GM12891 (cell line): ENCODE measurements around the gene PIAS4.

ENCODE experiments used
- DNase-seq: peaks from one replicate; pipeline ENCODE4 v3.0.0; 2011; ENCODE audit warnings: low spot score; ENCODE audit not compliant: insufficient read length
- FAIRE-seq: peaks from 2 replicates; lab custom pipeline; 2011; peaks lifted over from hg19 to GRCh38; lab: Jason Lieb, UNC
- PAX5 ChIP-seq: IDR thresholded peaks from 2 replicates; pipeline ENCODE4 v1.6.1; 2011; ENCODE audit warnings: low read length, moderate library complexity, mild to moderate bottlenecking; ENCODE audit not compliant: insufficient read depth, severe bottlenecking
- POLR2A ChIP-seq: IDR thresholded peaks from 2 replicates; pipeline ENCODE4 v1.6.1; 2011; ENCODE audit warnings: low read depth, low read length, control low read depth
- POLR2AphosphoS5 ChIP-seq: IDR thresholded peaks from 2 replicates; pipeline ENCODE4 v1.6.1; 2011; ENCODE audit warnings: low read depth, low read length, control low read depth
- POU2F2 ChIP-seq: IDR thresholded peaks from 2 replicates; pipeline ENCODE4 v1.6.1; 2011; ENCODE audit warnings: low read depth, mild to moderate bottlenecking, control low read depth, low read length, moderate library complexity
- SPI1 ChIP-seq: IDR thresholded peaks from 2 replicates; pipeline ENCODE4 v1.6.1; 2011; ENCODE audit warnings: low read depth, low read length, control low read depth
- TAF1 ChIP-seq: IDR thresholded peaks from 2 replicates; pipeline ENCODE4 v1.6.1; 2011; ENCODE audit warnings: low read depth, low read length, control low read depth

PIAS4 gene

DNA sequence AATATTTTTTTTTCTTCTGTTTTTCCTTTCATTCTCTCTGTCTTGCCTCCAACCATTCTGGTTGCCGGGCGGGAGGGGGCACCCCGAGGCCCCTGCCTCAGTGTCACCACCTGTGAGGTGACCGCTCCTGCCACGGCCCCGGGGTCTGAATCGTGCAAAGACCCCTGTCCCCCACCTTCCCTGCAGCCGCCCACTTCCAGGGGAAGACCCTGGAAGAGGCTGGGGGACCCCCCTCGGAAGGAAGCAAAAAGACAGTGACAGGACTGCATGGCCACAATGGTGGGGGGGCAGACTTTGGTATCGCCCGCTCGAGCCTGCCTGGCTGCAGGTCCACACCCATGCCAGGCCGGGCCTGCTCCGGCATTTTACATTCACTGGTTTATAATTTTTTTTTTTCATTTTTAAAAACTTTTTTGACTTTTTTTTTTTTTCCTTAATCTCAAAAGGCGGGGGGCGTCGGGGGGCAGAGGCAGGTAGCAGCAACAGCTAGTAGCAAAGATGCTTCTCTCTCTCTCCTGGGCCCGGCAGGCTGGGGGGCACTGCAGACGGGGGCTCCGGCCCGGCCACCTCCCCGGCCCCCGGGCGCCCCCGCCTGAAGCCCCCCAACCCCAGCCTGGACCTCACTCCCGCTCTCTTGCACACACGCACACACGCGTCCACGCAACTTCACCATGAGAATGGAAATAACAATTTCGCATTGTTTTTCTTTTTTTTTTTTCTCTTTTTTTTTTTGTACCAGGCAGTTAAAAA, 36.6 kb downstream of the PIAS4 start:
- FAIRE-seq, result no peak
- TF ChIP-seq POLR2A, result no peak
- no peak for TF ChIP-seq SPI1
- no peak for TF ChIP-seq PAX5
- TF ChIP-seq POLR2AphosphoS5, result no peak
- TF ChIP-seq TAF1, result no peak
- TF ChIP-seq POU2F2, result no peak
- no peak for DNase-seq

DNA sequence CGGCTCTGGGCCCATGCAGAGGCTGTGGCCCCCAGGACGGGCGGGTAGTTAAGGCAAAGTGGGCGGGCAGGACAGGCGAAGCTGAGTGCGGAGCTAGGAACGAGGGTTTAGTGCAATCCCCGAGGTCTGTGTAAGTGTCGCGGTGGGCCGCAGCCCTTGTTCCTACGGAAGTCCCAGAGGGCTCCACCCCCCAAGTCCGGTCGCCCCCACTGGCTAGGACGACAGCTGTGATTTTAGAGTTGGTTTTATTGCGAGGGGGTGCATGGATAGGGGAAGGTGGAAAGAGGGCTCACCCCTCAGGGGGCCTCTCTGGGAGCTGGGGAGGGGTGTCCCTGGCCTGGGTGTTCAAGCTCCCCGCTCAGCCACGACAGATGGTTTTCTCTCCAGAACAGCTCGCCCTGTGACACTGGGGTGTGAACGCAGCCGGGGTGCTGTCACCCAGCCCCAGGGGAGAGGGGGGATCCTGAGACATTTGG, 37.5 kb downstream of the PIAS4 start:
- FAIRE-seq, result no peak
- DNase-seq, result no peak
- TF ChIP-seq POLR2AphosphoS5 (0 out of 2 replicates have a peak, but pooled peaks have one; percentile 19), PAX5 (no peak)

DNA sequence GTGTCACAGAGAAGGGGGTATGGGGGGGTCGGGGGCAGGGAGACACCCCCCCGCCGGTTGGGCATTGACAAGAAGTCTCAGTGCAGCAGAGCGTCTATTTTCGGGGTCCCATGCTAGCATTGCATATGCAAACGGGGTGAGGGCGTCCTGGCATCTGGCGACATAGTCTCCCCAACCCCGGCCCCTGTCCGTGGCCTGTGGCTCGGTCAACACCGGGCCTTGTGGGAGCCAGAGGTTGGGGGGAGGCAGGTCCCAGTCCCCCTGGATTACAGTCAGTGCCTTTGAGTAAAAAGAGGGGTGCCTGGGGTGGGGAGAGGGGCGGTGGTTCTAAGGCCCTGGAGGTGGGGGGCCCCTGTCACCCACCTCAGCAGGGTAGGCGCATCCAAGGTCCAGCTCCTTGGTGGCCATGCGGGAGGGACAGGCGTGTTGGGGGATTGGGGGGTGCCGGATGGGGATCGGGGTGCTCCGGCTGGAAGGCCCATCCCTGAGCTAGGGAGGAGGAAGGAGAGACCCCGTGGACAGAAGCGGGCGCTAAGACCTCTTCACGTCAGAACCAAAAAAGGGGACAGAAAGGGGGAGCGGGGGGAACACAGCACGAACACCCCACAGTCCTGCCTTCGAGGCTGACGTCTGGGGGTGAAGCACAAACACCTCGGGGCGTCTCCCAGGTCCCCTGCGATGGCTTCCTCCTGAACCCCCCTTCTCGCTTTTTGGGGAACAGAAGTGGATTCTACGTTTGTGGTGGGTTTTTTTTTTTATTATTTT, 38.2 kb downstream of the PIAS4 start:
- DNase-seq (no peak), FAIRE-seq (no peak)
- TF ChIP-seq SPI1, result no peak
- no peak for TF ChIP-seq TAF1
- TF ChIP-seq POU2F2, result no peak

DNA sequence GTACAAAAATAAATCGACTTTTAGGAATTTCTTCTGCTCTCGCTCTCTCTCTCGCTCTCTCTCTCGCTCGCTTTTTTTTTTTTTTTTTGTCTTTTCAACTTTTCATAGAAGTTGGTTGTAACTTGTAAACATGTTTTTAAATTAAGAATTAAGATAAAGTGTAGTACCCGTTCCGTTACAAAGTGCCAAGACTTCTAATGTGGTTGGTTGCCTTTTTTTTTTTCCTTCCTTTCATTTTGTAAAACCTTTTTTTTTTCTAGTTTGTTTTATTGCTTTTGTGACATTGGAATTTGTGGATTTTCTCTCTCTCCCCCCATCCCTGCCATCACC, 38.8 kb downstream of the PIAS4 start:
- no peak for DNase-seq
- no peak for FAIRE-seq
- no peak for TF ChIP-seq POLR2A
- TF ChIP-seq PAX5, result no peak
- no peak for TF ChIP-seq POLR2AphosphoS5
- TF ChIP-seq SPI1, result no peak
- no peak for TF ChIP-seq POU2F2
- no peak for TF ChIP-seq TAF1

DNA sequence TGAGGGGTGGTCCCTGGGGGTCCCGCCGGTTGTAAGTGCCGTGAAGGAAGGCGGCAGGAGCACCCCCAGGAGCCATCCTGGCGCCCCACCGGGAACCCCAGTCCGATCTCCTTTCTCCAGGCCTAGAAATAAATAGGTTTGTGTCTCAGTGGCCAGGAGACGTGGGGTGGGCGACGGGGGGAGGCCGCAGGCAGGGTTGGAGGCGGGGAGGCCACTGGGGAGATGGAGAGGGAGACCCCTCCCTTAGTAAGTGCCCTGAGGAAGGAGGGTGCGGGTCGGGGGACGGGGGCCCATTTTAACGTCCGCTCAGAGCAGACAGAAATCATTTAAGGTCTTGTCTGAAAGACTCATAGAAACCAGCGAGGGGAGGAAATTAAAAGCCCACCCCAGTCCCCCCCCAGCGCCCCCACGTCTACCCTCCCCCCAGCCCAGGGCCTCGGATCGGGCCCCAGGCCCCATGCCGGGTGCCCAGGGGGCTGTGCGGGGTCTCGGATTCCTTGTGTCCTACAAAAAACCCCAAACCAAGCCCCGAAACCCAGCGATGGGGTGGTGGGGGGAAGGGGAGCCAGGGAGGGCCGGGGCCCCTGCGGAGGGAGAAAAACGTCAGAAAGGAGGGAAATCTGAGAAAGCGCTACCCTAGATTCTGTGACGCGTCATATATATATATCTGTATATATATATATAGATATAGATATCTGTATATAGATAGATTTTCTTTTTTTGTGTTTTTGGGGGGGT, 39.6 kb downstream of the PIAS4 start:
- DNase-seq, result no peak
- TF ChIP-seq PAX5 (no peak), POLR2A (no peak), POU2F2 (no peak), SPI1 (no peak), TAF1 (no peak)
- FAIRE-seq, result no peak

DNA sequence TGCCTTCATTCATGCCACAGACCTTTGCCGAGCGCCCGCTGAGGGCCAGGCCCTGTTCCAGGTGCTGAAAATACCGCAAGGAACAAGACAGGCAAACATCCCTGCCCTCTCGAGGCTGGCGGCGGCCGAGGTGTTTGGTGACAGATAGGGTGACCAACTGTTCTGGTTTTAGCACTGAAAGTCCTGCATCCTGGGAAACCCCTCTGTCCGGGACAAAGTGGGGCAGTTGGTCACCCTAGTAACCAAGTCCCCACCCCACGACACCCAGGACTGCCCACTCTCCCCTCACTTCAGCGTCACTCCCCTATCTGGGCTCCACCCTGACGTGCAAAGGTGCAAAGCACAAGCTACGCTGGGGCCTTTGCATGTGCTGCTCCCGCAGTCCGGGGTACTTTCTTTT, 41.9 kb downstream of the PIAS4 start:
- TF ChIP-seq POLR2AphosphoS5, result no peak
- no peak for TF ChIP-seq TAF1
- TF ChIP-seq PAX5, result no peak
- TF ChIP-seq POU2F2, result no peak
- TF ChIP-seq POLR2A, result no peak
- no peak for TF ChIP-seq SPI1
- FAIRE-seq (no peak), DNase-seq (no peak)

DNA sequence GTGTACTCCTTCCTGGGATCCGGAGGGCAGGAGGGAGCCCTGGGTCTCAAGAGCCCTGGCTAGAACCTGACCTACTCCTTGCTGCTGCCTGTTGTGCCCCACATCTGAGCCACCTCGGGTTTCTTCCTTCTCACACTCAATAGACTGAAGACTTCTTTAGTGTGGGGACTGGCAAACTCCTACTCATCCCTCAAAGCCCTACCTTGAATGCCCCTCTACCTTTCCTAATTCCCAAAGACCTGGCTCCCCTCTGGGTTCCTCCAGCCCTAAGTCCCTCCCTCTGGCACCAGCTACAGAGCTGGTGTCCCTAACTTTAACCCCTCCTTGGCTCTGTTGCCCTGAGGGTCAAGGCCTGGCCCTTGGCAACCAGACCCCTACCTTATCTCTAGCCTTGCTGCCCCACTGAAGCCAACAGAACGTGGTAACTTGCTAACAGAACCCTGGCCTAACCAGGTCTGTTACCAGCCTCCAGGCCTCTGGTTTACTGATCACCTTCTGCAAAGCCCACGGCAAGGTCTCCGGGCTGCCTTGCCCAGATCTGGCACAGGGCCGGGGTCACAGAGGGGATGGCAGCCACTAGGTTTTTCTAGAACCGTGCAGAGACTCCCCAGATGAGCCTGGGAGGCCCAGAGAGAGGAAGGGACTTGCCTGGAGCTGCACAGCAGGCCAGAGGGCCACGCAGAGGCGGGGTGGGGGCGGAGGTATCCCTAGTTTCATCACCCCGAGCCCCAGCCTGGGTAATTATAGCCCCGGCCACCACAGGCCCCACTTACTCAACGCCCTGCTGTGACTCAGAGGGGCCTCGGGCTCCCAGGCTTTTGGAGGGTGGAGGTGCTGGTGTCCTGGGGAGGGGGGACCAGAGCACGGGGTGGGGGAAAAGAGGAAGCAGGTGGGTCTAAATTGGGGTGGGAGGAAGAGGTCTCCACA, 43.9 kb downstream of the PIAS4 start:
- FAIRE-seq (no peak), DNase-seq (no peak)
- TF ChIP-seq TAF1, result no peak
- peak; percentile 55 for TF ChIP-seq POLR2A
- no peak for TF ChIP-seq POLR2AphosphoS5

DNA sequence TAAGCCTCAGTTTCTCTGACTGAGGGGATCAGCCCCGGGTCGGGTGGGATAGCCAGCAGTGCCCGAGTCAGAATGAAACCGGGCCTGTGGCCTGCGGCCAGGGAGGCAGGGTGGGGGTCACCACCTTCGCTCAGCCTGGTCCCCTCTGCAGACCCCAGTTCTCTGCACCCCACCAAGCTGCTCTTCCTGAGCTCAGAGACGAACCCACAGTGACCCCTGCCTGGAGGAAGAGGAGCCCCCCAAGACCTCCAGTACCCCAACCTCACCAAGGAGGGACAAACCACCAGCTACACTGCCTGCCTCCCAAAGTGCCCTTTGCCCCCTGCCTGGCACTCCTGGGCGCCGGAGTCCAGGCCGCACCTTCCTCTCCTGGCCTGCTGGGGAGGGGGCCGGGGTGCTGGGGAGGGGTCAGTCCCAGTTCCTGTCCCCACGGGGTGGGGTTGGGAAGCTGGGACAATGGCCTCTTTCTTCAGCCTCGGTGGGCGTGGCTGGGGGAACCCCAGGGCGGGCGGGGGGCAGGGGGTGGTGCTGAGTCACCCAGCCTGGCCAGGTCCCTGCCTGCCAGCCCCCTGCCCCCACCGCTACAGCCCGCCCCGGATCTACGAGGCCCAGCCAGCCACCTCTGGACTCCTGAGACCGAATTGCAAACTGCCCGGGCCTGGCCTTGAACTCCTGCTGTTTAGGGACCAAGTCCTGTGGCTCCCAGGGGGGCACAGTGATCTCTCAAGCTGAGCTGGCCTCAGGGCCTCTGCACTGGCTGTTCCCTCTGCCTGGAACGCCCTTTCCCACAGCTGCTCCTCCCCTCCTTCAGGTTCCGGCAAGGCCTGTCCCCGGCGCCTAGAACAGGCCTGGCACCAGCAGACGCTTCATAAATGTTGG, 44.8 kb downstream of the PIAS4 start:
- TF ChIP-seq SPI1 (no peak), PAX5 (no peak), POU2F2 (no peak), TAF1 (no peak), POLR2AphosphoS5 (no peak), POLR2A (no peak)
- DNase-seq (no peak), FAIRE-seq (no peak)

DNA sequence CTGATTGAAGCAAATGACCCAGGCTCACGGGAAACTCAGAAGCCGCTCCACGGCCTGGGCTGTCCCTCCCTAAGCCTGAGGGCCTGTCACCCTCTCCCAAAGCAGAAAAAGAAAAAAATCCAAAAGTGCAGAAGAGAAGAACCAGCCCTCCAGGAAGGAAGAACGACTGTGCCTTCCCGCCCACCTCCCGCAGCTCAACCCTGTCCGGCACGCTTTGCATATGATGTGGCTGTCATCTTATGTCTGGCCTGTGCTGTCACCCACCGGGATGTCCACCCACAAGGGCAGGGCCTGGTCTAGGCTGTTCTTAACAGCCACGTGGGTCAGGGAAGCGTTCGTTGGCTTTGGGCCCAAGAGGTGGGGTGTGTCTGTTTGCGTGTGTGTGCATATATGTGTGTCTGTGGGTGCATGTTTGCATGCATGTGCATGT, 45.5 kb downstream of the PIAS4 start:
- DNase-seq (no peak), FAIRE-seq (no peak)
- TF ChIP-seq POLR2A (no peak), TAF1 (no peak), PAX5 (no peak), SPI1 (no peak), POU2F2 (no peak), POLR2AphosphoS5 (no peak)
